HG02759 (cell line): Measurements from ENCODE around the gene OGFOD2.
A peak's percentile ranks its signal among the peaks of the same experiment; 100 is the strongest.

Source experiments
- ATAC-seq: cut with Tn5 transposase; IDR thresholded peaks from one replicate; pipeline ENCODE4 v1.9.1; 2021; ENCODE audit warnings: mild to moderate bottlenecking, moderate library complexity; ENCODE audit not compliant: unreplicated experiment

Gene OGFOD2

GRCh38 chr12:122976648-122976975 is 1.6 kb downstream of the OGFOD2 start:
- no peak for ATAC-seq

- no peak for ATAC-seq
These were observed 2.1 kb downstream of the OGFOD2 start for GRCh38 chr12:122977153-122977552.

GRCh38 chr12:122977655-122978392 is 2.8 kb downstream of the OGFOD2 start:
- no peak for ATAC-seq

- ATAC-seq = no peak
These were observed 3.5 kb downstream of the OGFOD2 start for GRCh38 chr12:122978507-122978955.

- no peak for ATAC-seq
These were observed 4.2 kb downstream of the OGFOD2 start for GRCh38 chr12:122979001-122979907.

- ATAC-seq = no peak
These were observed 4.8 kb downstream of the OGFOD2 start for GRCh38 chr12:122979908-122980182.

GRCh38 chr12:122980183-122981035 is 5.4 kb downstream of the OGFOD2 start, which contains the start of gene ARL6IP4:
Gene ARL6IP4, plus strand, starts transcription at chr12:122980681. Its CDS starts 459 bp downstream, at chr12:122981140.
- ATAC-seq = peak; percentile 76

- ATAC-seq = peak; percentile 24
These were observed 6.0 kb downstream of the OGFOD2 start for GRCh38 chr12:122981036-122981471.

GRCh38 chr12:122981587-122982476 is 6.8 kb downstream of the OGFOD2 start:
- ATAC-seq = no peak

- no peak for ATAC-seq
These were observed 7.4 kb downstream of the OGFOD2 start for GRCh38 chr12:122982477-122982815.

- no peak for ATAC-seq
These were observed 8.1 kb downstream of the OGFOD2 start for GRCh38 chr12:122982963-122983788.

- no peak for ATAC-seq
These were observed 8.9 kb downstream of the OGFOD2 start for GRCh38 chr12:122983789-122984515.

GRCh38 chr12:122984612-122985337 is 9.7 kb downstream of the OGFOD2 start:
- ATAC-seq = no peak

GRCh38 chr12:122985338-122986257 is 10.6 kb downstream of the OGFOD2 start:
- no peak for ATAC-seq

- ATAC-seq = no peak
These were observed 11.3 kb downstream of the OGFOD2 start for GRCh38 chr12:122986258-122986871.

- no peak for ATAC-seq
These were observed 12.3 kb downstream of the OGFOD2 start for GRCh38 chr12:122987086-122987951.
